Measurements from ENCODE around the gene PSEN1.
"Not testable (repeated sequence)": the region's sequence is repeated elsewhere in the genome, so short reads cannot be mapped to it uniquely, and the experiment has no call there.

The PSEN1 gene

DNA sequence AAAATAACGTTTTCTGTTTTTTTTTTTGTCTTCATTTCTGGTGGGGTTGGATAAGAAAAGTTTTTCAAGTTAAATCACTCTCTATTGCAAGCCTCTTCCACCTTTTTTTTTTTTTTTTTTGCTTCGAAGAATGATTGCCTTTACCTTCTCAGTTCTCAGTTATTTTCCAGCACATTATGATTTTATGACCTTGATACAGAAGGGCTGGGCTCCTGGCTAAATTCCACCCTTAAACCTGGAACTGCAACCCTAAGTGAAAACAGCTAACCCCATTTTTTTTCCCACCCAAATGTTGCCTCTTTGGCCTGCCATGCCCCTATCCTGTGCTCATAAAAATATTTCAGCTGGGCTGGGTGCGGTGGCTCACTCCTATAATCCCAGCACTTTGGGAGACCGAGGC lies 31.4 kb downstream of the PSEN1 start:
- no peak for DNase-seq (ENCODE audit: low read depth)

- no peak for DNase-seq (ENCODE audit: low read depth)
Measured at GRCh38 chr14:73168274-73168673, 32.0 kb downstream of the PSEN1 start.

- no peak for DNase-seq (ENCODE audit: low read depth)
Measured at GRCh38 chr14:73168691-73169090, 32.4 kb downstream of the PSEN1 start.

DNA sequence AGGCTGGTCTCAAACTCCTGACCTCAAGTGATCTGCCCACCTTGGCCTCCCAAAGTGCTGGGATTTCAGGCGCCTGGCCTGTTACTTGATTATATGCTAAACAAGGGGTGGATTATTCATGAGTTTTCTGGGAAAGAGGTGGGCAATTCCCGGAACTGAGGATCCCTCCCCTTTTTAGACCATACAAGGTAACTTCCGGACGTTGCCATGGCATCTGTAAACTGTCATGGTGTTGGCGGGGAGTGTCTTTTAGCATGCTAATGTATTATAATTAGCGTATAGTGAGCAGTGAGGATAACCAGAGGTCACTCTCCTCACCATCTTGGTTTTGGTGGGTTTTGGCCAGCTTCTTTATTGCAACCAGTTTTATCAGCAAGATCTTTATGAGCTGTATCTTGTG lies 33.5 kb downstream of the PSEN1 start:
- DNase-seq (ENCODE audit: low read depth), result not testable (repeated sequence)

DNA sequence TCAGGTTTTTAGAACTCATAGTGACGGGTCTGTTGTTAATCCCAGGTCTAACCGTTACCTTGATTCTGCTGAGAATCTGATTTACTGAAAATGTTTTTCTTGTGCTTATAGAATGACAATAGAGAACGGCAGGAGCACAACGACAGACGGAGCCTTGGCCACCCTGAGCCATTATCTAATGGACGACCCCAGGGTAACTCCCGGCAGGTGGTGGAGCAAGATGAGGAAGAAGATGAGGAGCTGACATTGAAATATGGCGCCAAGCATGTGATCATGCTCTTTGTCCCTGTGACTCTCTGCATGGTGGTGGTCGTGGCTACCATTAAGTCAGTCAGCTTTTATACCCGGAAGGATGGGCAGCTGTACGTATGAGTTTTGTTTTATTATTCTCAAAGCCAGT lies 34.4 kb downstream of the PSEN1 start:
- DNase-seq (ENCODE audit: low read depth), result no peak

DNA sequence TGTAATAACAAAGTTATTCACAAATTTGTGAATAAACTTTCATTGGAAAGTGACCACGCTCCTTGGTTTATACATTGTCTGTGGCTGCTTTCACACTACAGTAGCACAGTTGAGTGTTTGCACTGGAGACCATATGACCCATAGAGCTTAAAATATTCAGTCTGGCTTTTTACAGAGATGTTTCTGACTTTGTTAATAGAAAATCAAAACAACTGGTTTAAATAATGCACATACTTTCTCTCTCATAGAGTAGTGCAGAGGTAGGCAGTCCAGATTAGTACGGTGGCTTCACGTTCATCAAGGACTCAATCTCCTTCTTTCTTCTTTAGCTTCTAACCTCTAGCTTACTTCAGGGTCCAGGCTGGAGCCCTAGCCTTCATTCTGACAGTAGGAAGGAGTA lies 36.2 kb downstream of the PSEN1 start:
- DNase-seq (ENCODE audit: low read depth), result no peak

GRCh38 chr14:73173092-73173735 lies 36.9 kb downstream of the PSEN1 start:
- DNase-seq (ENCODE audit: low read depth), result no peak

- no peak for DNase-seq (ENCODE audit: low read depth)
Measured at GRCh38 chr14:73176685-73177084, 40.4 kb downstream of the PSEN1 start.

DNA sequence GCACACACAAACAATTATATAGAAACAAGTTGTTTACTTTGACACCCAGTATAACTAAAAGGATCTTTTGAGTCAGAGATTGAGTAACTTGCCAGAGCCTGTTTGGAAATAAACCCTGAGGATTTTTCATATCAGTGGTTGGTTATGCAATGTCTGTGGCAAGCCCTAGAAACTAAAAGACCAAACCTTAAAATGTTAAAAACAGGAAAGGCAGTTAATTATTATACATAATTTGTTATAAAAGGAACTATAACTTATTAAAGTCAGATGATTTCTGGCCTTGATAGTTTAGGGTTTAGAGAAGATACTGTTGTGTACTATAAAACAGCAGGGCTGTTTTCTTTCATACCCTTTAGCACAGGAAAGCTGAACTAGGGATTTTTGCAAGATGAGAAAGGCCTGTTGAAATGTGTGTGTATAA lies 44.1 kb downstream of the PSEN1 start:
- no peak for DNase-seq (ENCODE audit: low read depth)

- not testable (repeated sequence) for DNase-seq (ENCODE audit: low read depth)
Measured at GRCh38 chr14:73180969-73181368, 44.7 kb downstream of the PSEN1 start.

DNA sequence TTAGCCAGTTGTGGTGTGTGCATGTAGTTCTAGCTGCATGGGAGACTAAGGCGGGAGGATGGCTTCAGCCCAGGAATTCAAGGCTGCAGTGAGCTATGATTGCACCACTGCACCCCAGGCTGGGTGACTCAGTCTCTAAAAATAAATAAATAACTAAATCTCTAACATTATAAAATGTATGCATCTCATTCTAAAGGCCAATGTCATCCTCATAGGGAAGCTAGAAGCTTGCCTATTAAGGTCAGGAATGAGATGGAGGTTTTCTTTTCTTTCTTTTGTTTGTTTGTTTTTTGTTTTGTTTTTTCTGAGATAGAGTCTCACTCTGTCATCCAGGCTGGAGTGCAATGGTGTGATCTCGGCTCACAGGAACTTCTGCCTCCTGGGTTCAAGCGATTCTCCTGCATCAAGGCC lies 52.2 kb downstream of the PSEN1 start:
- DNase-seq (ENCODE audit: low read depth), result no peak

- DNase-seq (ENCODE audit: low read depth), result no peak
Measured at GRCh38 chr14:73189651-73190050, 53.3 kb downstream of the PSEN1 start.

DNA sequence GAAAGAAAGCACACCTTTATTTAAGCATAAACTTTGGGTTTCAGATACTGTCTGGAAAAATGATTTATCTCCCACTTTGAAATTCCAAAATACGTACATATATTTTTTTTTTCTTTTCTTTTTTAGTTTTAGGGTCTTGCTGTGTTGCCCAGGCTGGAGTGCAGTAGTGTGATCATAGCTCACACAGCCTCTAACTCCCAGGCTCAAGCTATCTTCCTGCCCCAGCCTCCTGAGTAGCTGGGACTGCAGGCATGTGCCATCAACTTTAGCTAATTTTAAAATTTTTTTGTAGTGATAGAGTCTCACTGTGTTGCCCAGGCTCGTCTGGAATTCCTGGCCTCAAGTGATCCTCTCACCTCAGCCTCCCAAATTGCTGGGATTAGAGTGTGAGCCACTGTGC lies 55.1 kb downstream of the PSEN1 start:
- DNase-seq (ENCODE audit: low read depth), result no peak

DNA sequence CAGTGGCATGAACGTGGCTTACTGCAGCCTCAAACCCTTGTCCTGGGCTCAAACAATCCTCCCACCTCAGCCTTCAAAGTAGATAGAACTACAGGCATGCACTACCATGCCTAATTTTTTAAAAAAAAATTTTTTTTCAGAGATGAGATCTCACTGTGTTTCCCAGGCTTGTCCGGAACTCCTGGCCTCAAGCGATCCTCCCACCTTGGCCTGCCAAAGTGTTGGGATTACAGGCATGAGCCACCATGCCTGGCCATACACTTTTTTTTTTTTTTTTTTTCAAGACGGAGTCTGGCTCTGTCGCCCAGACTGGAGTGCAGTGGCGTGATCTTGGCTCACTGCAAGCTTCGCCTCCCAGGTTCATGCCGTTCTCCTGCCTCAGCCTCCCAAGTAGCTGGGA lies 58.0 kb downstream of the PSEN1 start:
- DNase-seq (ENCODE audit: low read depth), result not testable (repeated sequence)

DNA sequence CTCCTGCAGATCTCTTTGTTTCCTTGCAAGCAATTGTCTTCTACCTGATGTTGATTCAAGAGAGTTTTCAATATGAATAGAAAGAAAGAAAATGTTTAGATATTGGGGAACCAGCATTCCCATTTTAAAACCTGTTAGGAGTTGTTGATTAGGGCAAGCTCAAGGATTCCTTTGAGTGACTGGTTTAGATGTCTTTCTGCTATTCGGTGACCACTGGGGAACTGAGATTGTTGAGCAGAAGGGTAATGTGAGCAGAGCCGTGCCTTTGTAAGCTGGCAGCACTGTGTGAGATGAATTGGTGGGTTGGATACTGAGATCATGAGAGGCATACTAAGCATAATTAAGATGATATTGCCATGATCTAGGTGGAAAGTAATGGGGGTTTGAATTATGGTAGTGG lies 61.9 kb downstream of the PSEN1 start:
- DNase-seq (ENCODE audit: low read depth), result no peak

DNA sequence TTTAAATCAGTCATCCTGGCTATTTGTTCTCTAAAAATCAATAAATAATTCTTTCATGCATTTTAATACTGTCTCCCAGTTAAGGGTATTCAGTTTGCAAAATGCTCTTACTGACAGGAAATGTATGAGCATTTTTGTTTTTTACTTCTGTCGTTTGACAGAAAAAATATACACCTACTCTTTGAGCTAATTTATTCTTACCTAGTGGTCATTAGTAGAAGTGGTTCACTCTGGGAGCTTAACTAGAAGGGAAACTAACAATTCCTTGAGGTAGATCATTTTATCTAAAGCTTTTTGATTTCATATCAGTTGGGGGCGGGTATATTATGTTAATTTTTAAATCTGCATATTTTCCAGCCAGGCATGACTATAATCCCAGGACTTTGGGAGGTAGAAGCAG lies 67.2 kb downstream of the PSEN1 start:
- no peak for DNase-seq (ENCODE audit: low read depth)

DNA sequence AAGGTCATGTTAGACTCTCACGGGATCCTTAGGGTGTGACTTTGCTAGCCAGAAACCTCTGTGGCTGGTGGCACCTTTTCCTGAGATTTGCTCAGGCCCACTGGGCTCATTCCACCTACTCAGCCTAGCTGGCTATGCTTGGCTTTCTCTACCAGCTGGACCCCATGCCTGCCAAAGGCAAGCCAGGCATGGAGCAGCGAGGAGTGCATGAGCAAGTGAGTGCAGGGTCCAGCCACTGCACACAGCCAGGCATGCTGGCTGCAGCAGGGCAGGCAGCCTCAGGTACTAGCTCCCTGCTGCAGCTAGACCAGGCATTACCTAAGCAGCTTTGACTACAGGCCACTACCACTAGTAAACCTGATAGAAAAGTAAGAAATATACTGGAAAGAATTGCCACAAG lies 71.3 kb downstream of the PSEN1 start:
- no peak for DNase-seq (ENCODE audit: low read depth)

GRCh38 chr14:73208390-73208789 lies 72.1 kb downstream of the PSEN1 start:
- DNase-seq (ENCODE audit: low read depth), result no peak

DNA sequence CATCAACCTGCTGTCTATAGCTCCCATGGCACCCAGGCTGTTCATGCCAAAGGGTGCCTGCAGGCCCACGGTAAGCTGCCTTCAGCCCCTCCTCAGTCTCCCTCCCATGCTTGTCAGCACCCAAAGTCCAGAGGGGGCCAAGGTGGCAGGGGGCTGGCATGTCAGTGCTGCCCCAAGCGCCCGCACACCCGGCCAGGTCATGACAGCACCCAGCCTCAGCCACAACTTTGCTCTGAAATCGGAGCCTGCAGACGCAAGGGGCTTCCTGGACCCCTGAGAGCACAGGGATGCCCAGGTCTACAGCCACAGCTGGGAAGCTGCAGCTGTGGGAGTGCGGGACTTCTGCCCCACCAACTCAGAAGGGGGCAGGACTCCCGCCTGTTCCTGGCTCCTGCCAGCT lies 72.5 kb downstream of the PSEN1 start:
- no peak for DNase-seq (ENCODE audit: low read depth)

DNA sequence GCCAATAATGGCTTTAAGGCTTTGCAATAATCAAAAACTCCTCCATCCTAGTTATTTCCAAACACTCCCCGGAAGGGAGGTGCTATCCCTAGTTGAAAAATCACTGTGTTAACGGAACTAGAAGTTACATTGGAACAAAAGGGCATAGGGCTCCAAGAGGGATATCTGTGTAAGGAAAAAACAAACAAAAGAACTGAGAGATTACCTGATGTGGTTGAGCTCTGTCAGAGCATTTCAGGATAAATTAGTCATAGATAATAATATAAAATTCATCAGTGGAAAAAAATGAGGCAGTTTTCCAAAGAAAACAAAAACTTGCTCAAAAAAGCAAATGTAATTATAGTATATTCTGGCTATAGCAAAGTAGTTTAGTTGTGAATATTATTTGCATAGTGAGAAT lies 73.6 kb downstream of the PSEN1 start:
- DNase-seq (ENCODE audit: low read depth), result no peak

- no peak for DNase-seq (ENCODE audit: low read depth)
Measured at GRCh38 chr14:73211251-73212040, 75.1 kb downstream of the PSEN1 start.

- no peak for DNase-seq (ENCODE audit: low read depth)
Measured at GRCh38 chr14:73216030-73216429, 79.7 kb downstream of the PSEN1 start.

DNA sequence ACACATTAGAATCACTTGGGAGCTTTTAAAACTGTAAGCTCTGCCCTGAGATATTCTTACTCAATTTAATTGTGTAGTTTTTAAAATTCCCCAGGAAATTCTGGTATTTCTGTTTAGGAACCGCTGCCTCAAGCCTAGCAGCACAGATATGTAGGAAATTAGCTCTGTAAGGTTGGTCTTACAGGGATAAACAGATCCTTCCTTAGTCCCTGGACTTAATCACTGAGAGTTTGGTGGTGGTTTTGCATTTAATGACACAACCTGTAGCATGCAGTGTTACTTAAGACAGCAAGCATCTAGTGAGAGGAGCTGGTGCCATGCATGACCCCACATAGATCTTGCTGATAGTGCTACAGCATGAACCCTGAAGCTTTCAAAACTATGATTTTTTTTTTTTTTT lies 81.1 kb downstream of the PSEN1 start:
- no peak for DNase-seq (ENCODE audit: low read depth)

DNA sequence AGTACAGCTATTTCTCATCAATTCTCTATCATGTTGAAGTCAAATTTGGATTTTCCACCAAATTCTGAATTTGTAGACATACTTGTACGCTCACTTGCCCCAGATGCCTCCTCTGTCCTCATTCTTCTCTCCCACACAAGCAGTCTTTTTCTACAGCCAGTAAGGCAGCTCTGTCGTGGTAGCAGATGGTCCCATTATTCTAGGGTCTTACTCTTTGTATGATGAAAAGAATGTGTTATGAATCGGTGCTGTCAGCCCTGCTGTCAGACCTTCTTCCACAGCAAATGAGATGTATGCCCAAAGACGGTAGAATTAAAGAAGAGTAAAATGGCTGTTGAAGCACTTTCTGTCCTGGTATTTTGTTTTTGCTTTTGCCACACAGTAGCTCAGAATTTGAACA lies 83.8 kb downstream of the PSEN1 start:
- no peak for DNase-seq (ENCODE audit: low read depth)
